Measurements from ENCODE around the gene NSF.
"Not testable (repeated sequence)": the region's sequence is repeated elsewhere in the genome, so short reads cannot be mapped to it uniquely, and the experiment has no call there.

NSF gene

GRCh38 chr17:46722662-46723285, 132.3 kb downstream of the NSF start:
- DNase-seq: no peak

GRCh38 chr17:46726206-46726605, 135.7 kb downstream of the NSF start:
- no peak for DNase-seq

DNA sequence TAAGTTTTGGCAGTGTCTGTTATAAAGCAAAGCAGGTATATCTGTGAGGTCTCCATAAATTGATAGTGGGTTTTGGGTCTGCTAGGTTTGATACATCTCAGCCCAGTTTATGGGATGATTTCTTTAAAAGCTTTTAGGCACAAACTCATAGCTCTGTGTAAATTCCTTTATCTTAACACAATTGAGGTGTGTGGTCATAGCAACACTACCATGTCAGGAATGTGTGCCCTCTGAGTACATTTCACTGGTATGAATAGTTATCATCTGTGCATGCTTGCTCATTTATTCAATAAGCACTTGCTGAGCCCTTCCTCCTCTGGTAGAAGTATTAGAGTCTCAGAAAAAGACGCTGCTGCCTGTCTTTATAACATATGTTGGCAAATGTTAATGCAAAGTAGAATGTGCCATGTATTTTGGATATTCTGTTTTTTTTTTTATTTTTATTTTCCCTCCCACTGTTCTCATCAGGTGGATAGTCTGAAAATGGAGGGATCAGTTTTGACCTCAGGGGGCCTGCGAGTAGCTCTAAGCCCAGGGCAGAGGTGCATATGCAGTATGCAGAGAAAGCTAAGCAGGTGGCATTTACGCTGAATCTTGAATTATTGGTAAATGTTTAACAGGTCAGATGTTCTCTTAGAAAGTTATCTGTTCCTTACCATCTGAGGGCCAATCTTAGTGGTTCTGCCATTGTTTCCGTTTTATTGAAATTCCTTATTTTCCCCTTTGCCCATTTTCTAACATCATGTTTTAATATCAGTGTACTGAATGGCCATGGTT, 137.3 kb downstream of the NSF start:
- DNase-seq: no peak

DNA sequence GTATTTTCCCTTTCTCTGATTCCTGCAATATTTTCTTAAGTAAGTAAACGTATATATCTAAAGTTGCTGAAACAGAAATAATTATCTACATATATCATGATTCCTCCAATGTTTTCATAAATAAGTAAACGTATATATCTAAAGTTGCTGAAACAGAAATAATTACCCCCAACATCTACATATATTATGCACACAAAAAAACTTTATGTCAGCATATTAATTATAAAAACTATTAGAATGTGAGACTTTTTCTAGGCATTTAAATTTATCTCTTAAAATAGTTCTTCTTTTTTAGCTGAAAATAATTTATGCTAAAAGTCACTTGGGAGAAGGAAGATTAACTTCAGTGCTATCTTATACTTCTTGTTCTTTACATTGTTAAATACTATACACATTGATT, 139.6 kb downstream of the NSF start:
- DNase-seq: no peak

GRCh38 chr17:46730679-46731078, 140.2 kb downstream of the NSF start:
- no peak for DNase-seq

GRCh38 chr17:46732160-46732559, 141.7 kb downstream of the NSF start:
- no peak for DNase-seq

DNA sequence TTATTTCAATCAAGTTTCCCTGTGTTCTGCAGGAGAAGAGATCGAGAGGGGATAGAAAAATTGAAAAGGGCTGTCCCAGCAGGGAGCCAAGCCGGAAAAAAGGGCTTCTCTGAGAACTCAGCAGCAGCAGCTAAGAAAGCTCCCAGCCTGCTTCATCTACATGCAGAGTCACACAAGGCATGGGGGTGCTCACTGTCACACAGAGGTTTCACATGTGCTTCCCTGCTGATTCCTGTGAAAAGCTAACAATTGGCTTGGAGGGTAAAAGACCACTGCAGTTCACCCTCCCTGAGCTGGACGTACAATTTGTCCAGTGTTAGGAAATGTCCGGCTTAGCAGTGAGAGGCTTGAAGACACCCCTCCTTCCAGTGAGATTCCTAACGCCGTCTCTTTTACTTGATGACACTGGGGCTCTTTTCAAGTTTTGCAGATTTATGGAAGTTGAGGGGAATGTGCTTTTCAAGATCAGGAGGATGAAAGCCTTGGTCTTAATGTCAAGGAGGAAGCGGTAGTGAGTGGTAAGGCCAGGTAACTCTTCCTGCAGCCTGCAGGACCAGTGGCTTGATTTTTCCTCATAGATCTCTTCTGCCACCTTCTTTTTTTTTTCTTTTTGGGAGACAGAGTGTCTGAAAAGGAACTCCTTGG, 142.4 kb downstream of the NSF start:
- no peak for DNase-seq

DNA sequence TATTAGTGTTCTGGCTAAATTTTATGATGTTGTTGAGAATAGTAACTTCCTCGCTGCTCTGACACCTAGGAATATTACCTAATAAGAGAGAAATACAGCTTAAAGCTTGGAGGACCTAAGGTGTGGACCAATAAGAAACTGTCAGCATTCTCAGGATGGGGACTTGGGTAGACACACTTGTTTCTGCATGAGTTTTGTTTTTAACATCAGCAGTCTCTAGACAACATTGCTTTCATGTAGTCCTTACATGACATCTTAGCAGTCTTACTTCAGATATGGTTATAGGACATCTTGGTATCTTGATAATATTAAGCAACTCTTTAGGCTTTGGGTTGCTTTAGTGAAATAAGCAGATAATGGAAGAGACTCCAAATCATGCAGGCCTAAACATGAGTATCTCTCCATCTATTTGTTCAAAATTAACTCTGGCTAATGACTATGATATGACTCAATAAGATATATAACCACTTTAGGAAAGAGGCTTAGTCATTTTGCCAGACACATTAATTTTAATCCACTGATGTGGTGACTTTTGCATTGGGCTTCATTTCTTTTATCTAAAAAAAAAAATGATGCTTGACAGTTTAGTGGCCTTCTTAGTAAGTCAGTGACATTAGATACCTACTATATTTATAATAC, 143.5 kb downstream of the NSF start:
- DNase-seq: no peak

DNA sequence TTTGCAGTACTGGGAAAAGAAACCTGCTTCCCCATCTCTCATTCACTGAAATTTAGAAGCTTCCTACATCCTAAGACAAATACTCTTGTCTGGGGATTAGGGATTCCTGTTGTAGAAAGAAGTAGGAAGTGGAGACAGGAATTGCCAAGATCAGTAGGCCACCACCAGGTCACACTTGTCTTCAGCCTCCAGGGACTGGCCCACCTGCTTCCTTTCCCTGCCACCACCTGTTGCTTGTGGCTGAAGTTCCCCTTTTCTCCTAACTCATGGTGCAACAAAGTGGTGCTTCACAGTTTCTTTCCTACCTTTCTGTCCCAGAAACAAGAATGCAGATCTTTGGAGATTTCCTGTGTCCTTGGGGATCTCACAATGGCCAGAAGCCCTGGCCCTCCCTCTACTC, 145.6 kb downstream of the NSF start:
- DNase-seq: no peak

DNA sequence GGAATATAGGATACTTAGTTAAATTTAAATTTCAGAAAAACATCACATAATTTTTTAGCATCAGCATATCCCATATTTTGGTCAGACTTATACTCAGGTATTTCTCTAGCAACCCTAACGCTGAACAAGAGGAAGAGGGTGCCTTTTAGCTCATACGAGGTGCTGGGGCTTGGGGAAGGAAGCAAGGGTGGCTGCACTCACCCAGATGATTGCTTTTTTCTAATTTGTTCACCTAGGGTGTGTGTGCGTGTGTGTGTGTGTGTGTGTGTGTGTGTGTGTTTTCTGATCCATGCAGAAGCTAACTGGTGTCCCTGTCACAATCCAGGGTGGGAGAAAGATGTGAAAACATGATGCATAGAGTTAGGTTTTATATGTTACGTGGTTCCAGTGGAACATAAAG, 146.9 kb downstream of the NSF start:
- DNase-seq: no peak

GRCh38 chr17:46738544-46738943, 148.1 kb downstream of the NSF start:
- DNase-seq: no peak

DNA sequence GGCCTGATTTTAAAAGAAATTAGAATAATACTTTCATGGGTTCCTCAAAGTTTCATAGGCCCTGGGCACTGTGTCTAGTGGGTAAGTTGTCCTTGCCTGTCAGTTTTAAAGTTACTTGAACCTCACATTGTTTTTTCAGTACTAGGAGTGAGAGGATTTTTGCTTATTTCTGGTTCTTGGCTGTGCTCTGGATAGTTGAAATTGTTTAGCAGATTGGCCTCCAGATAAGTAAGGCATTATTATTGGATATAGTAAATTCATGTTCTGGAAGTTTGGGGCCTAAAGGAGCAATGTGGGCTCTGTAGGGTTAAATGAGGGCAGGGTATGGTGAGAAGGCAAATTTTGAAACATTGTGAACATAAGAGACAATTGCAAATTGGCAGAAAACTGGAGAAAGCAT, 149.5 kb downstream of the NSF start:
- DNase-seq: no peak

GRCh38 chr17:46741122-46741730, 150.8 kb downstream of the NSF start:
- DNase-seq: no peak

DNA sequence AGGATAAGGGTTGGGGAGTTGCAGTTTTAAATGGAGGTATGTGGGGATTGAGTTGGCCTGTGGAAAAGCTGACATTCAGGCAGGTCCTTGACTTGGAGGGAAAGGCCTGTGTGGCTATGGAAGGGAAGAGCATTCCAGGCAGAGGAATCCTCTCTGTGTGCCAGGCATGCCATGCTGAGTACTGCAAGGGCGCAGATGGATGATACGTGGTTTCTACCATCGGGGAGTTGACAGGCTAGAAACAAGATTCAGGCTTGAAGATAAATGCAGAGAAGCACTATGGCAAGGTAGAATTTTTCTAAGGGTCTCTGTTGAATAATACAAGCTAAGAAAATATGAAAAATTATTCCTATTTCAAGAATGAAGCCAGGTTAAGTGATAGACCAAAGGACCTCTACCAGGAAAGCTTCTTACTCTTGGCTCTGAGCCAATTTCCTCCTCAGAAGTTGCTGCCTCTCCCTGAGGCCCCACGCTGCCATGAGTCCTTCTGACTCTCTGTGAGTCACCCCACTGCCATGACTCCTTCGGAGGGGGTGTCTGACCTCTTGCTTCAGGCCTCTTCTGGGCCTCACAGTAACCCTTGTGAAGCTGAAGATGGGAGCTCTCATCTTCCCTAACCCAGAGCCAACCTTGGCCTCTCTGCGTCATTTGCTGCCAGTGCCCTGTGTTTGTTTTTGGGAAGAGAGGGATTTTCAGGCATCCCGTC, 152.2 kb downstream of the NSF start:
- no peak for DNase-seq

- DNase-seq: no peak
These were observed 154.0 kb downstream of the NSF start for GRCh38 chr17:46744441-46744840.

DNA sequence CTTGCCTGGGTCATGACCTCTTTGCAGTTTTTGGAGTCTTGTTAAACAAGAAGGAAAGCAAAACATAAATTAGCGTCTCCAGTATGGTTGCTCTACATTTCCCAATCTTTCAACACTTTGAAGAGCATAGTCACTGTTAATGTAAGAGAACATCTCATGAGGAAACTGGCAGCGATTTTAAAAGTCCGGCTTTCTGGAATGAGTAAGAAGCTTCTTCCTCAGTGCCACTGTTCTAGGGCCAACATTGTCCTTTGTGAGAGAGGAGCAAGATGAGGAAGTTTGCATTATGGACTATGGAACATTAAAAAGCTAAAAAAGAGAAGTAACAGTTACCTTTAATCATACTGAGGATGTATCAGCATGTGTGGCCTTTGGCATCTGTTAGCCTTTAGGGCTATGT, 154.9 kb downstream of the NSF start:
- no peak for DNase-seq

DNA sequence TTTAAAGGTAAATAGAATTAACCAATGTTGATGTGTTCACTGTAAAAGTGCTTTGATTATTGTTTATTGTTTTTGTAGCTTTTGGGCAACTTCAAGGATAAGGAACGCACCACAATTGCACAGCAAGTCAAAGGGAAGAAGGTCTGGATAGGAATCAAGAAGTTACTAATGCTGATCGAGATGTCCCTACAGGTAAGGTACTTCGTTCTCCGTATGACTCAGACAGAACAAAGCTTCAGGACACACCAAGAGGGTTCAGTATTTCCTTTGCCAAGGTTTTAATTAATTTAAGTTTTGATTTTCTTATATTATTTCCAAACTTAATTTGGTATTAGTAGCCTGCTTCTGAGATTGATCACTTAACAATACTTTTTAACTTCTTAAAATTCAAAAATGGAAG, 161.0 kb downstream of the NSF start:
- DNase-seq: no peak

DNA sequence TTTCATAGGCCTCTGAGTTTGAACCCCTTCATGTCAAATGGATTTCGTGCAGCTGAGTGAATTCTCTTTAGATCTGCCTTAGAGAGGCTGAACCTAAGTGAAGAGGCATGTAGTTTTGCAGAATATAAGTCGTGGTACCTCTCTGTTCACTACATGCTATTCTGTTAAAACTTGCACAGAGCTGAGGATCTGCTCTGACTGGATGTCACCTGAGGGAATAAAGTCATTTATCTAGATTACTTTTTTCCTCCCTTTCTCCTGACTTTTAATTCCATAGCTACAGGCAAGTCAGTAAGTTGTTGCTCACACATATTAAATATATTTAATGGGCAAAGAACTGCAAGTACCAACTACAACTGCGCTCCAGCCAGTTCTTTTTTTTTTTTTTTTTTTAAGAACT, 163.3 kb downstream of the NSF start:
- DNase-seq: no peak

- no peak for DNase-seq
These were observed 165.7 kb downstream of the NSF start for GRCh38 chr17:46756081-46756735.

GRCh38 chr17:46756861-46757260, 166.4 kb downstream of the NSF start:
- no peak for DNase-seq

GRCh38 chr17:46757588-46757987, 167.1 kb downstream of the NSF start:
- not testable (repeated sequence) for DNase-seq

DNA sequence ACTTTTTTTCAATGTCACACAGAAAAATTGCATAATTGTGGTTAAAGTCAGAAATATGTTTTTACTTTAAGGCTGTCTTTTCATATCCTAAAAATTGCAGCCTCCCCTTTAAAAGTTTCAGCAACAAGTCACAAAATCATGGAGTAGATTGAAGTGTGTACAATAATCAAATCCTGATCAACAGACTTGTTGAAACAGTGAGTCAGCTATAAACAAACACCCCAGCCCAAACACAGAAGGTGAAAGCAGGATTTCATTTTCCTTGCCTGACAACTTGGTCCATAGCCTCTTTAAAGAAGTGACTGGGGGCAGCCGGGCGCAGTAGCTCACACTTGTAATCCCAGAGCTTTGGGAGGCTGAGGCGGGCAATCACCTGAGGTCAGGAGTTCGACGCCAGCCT, 168.1 kb downstream of the NSF start:
- no peak for DNase-seq
